Right lobe of liver (tissue), 6 donors: ENCODE data around the gene NBL1. TPM values are rescaled to one million over a fixed set of nuclear protein-coding genes. Genes with fewer than 3 reads are reported as not detected.

Source experiments
- ATAC-seq, 4 donors: fragments of 200-7000 bp; cut with Tn5 transposase; one replicate each; pipeline ENCODE4 v1.9.1; 2020; ENCODE audit warnings: mild to moderate bottlenecking in 4 of 4, moderate library complexity in 4 of 4
- DNase-seq, 3 donors: peaks; one replicate each; pipeline ENCODE4 v3.0.0-alpha.2; 2020
- H3K27ac ChIP-seq, 3 donors: fragments of 200-600 bp; one replicate each; pipeline ENCODE4 v1.8.0; 2022
- H3K27me3 ChIP-seq, 2 donors: fragments of 200-600 bp; one replicate each; pipeline ENCODE4 v1.8.0; 2022
- H3K36me3 ChIP-seq, 4 donors: fragments of 200-600 bp; sonication (generic) in 1 of 4; one replicate each; pipeline versions ENCODE4 v1.5.1 to v1.8.0; 2017 to 2022; ENCODE audit warnings: control low read depth in 1 of 4
- H3K4me1 ChIP-seq, 4 donors: fragments of 200-600 bp; sonication (generic) in 1 of 4; one replicate each; pipeline versions ENCODE4 v1.5.1 to v1.8.0; 2017 to 2022; ENCODE audit warnings: control low read depth in 1 of 4
- H3K4me3 ChIP-seq, 3 donors: fragments of 200-600 bp; one replicate each; pipeline ENCODE4 v1.8.0; 2022
- H3K9me3 ChIP-seq, 4 donors: fragments of 200-600 bp; sonication (generic) in 1 of 4; one replicate each; pipeline versions ENCODE4 v1.5.1 to v1.8.0; 2017 to 2022; ENCODE audit warnings: control low read depth in 1 of 4
- POLR2A ChIP-seq: fragments of 450-650 bp; IDR thresholded peaks from one replicate; pipeline ENCODE4 v1.6.1; 2017; ENCODE audit warnings: antibody characterized with exemption, mild to moderate bottlenecking
- WGBS: methylation state at CpG from one replicate; pipeline ENCODE4 v1.1.6; 2018; ENCODE audit warnings: low coverage, low lambda C conversion rate; ENCODE audit not compliant: insufficient coverage; ENCODE audit errors: missing lambda C conversion rate; 5-methylcytosine and 5-hydroxymethylcytosine counted together
- intact Hi-C, 2 donors: fragments of 100-400 bp; cut with DNase I; formaldehyde crosslinking; loops; one replicate each; pipeline versions ENCODE4 v1.11.2 to v1.14.1; 2022
- total RNA-seq, 6 experiments: library from RNA; depleted of rRNA in 2 of 6; stranded (reverse); fragments of >200 nt in 2 of 6; fragmentation: NEBNext Ultra II Directional in 3 of 6; extraction: Animal tissue kit (Norgen Biotek cat#: 25700) in 3 of 6; gene quantifications; one replicate each; pipeline versions ENCODE4 v1.1.0 to v1.2.4, GENCODE V29; 2016 to 2023
- TF ChIP-seq, protein P1 (sequence below), 4 donors: fragments of 200-600 bp in 3 of 4; fragments of 450-650 bp in 1 of 4; IDR thresholded peaks; one replicate each; pipeline versions ENCODE4 v1.5.1 to v1.8.0; 2016 to 2022; ENCODE audit warnings: antibody characterized with exemption in 4 of 4, mild to moderate bottlenecking in 2 of 4
- donor health status: DM: no; HTN: yes; CAD: no.
- donor health status: DM: no; HTN: no; CAD: no.
- donor health status: DM: no; HTN: no; CAD: no.
- donor health status: DM: no; HTN: yes; CAD: no.
- donor health status: DM: no; HTN: yes; CAD: no.

The NBL1 gene
- total RNA-seq, 6 experiments from 2014 or later = 2.2 to 5.7 (median 3.4) TPM

GRCh38 chr1:19640363-19641316 lies 3.5 kb upstream of the NBL1 start:
- Histone ChIP-seq H3K4me3 (no peak overlapping the region), H3K36me3 (no peaks in the 10 kb centered on the region), H3K4me1 (peaks cover 0 to 14% (median 0%) of the 10 kb centered on the region in 4 donors), H3K27me3 (no peaks in the 10 kb centered on the region), H3K27ac (no peak overlapping the region), H3K9me3 (no peaks in the 10 kb centered on the region)
- TF ChIP-seq, protein P1, sequence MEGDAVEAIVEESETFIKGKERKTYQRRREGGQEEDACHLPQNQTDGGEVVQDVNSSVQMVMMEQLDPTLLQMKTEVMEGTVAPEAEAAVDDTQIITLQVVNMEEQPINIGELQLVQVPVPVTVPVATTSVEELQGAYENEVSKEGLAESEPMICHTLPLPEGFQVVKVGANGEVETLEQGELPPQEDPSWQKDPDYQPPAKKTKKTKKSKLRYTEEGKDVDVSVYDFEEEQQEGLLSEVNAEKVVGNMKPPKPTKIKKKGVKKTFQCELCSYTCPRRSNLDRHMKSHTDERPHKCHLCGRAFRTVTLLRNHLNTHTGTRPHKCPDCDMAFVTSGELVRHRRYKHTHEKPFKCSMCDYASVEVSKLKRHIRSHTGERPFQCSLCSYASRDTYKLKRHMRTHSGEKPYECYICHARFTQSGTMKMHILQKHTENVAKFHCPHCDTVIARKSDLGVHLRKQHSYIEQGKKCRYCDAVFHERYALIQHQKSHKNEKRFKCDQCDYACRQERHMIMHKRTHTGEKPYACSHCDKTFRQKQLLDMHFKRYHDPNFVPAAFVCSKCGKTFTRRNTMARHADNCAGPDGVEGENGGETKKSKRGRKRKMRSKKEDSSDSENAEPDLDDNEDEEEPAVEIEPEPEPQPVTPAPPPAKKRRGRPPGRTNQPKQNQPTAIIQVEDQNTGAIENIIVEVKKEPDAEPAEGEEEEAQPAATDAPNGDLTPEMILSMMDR (IDR thresholded peaks at IDR 0.05) = no peak
- TF ChIP-seq POLR2A = no peak
- WGBS = 27% methylated on average over 6 of the region's 14 CpGs
- DNase-seq (no peak), ATAC-seq (peak in 3 of 4 donors; percentile 37 to 53 (median 46))
- intact Hi-C loops = loop anchor here in 1 of 2 donors (10.0 kb wide), 1 partner anchor 156 kb away; the partner anchor contains the start of gene CAPZB

DNA sequence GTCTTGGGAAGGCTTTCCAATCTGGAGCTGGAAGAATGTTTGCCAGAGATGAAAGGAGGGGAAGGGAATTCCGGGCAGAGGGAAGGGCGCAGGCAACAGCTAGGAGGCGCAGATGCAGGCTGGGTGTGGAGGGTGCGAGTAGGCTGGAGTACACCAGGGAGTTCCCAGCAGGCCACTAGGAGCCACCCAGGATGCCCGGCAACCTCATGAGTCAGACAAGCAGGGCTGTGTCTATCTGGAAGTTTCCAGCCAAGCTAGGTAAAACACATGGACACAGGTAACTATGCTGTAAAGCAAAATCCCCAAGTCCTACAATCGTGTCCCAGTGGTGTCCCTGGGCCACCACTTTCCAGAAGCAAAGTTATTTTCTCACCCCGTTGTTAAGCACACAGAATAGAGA lies 990 bp upstream of the NBL1 start:
- ATAC-seq (peak in 1 of 4 donors; percentile 50), DNase-seq (no peak)
- Histone ChIP-seq H3K36me3 (no peaks in the 10 kb centered on the region), H3K4me1 (peaks cover 0 to 14% (median 0%) of the 10 kb centered on the region in 4 donors), H3K27ac (no peak overlapping the region), H3K9me3 (no peaks in the 10 kb centered on the region), H3K4me3 (no peak overlapping the region), H3K27me3 (no peaks in the 10 kb centered on the region)
- intact Hi-C loops = loop anchor here in 1 of 2 donors (10.0 kb wide), 1 partner anchor 158 kb away; the partner anchor contains the start of gene CAPZB
- 90% methylated on average over 2 of the region's 7 CpGs for WGBS
- TF ChIP-seq POLR2A = no peak
- TF ChIP-seq, protein P1 (IDR thresholded peaks at IDR 0.05) = no peak

GRCh38 chr1:19644395-19644680 lies 227 bp downstream of the NBL1 start:
- peak in 2 of 4 donors; percentile 8 to 9 for ATAC-seq
- H3K36me3 ChIP-seq = no peaks in the 10 kb centered on the region

GRCh38 chr1:19644681-19645410 lies 735 bp downstream of the NBL1 start:
- ATAC-seq = peak; percentile 8 to 42 (median 26)
- no peaks in the 10 kb centered on the region for H3K27me3 ChIP-seq
- WGBS = 14% methylated on average over 25 of the region's 71 CpGs
- TF ChIP-seq, protein P1 (IDR thresholded peaks at IDR 0.05) = no peak
- no peak for TF ChIP-seq POLR2A
- intact Hi-C loops = loop anchor here in 1 of 2 donors (10.0 kb wide), 1 partner anchor 160 kb away; the partner anchor contains the start of gene CAPZB
- no peak for DNase-seq
- no peaks in the 10 kb centered on the region for H3K9me3 ChIP-seq
- peak overlapping the region; percentile 38 to 46 (median 46) for H3K4me3 ChIP-seq
- no peaks in the 10 kb centered on the region for H3K36me3 ChIP-seq
- H3K27ac ChIP-seq = peak overlapping the region in 2 of 3 donors; percentile 24 to 57
- H3K4me1 ChIP-seq = peaks cover 0 to 11% (median 0%) of the 10 kb centered on the region in 4 donors

More at GRCh38 chr1:19644395-19644680, 227 bp downstream of the NBL1 start:
- no peaks in the 10 kb centered on the region for H3K9me3 ChIP-seq
- intact Hi-C loops = loop anchor here in 1 of 2 donors (10.0 kb wide), 1 partner anchor 160 kb away; the partner anchor contains the start of gene CAPZB
- peaks cover 0 to 14% (median 0%) of the 10 kb centered on the region in 4 donors for H3K4me1 ChIP-seq
- no peak for DNase-seq
- H3K4me3 ChIP-seq = peak overlapping the region; percentile 38 to 46 (median 46)
- H3K27me3 ChIP-seq = no peaks in the 10 kb centered on the region
- no peak for TF ChIP-seq POLR2A
- TF ChIP-seq, protein P1 (IDR thresholded peaks at IDR 0.05) = no peak
- peak overlapping the region in 2 of 3 donors; percentile 24 to 57 for H3K27ac ChIP-seq
- 0% methylated on average over 1 of the region's 51 CpGs for WGBS
